ENCODE data around the gene SEMA3A. TPM values are rescaled to one million over a fixed set of nuclear protein-coding genes. Genes with fewer than 3 reads are reported as not detected.
"Not testable (repeated sequence)": the region's sequence is repeated elsewhere in the genome, so short reads cannot be mapped to it uniquely, and the experiment has no call there.

Gene SEMA3A
- 1 to 10 TPM in 8 of 9 donors, under 1 TPM in 1; 0.32 to 6.6 (median 1.5) TPM for total RNA-seq
- polyA plus RNA-seq: under 1 TPM; 0.30 to 0.39 TPM
- long read RNA-seq, donor 1, full-length matches to known transcripts: 1 of 1 reads
- long read RNA-seq, donor 1, partial matches to known transcripts: 0 of 1 reads
- long read RNA-seq, donor 1, other reads (novel, unspliced or antisense): 0 of 1 reads
- long read RNA-seq, donor 2, full-length matches to known transcripts: 6 of 9 reads
- long read RNA-seq, donor 2, partial matches to known transcripts: 1 of 9 reads
- long read RNA-seq, donor 2, other reads (novel, unspliced or antisense): 2 of 9 reads
- long read RNA-seq, donor 3: 0 reads

- no peak for TF ChIP-seq CTCF (IDR thresholded peaks at IDR 0.05)
- TF ChIP-seq POLR2A (IDR thresholded peaks at IDR 0.05): no peak
- Histone ChIP-seq H3K36me3 (no peaks in the 10 kb centered on the region), H3K9me3 (no peaks in the 10 kb centered on the region), H3K4me3 (peak within 1 kb of the TSS; percentile 15 to 59 (median 49)), H3K27me3 (no peaks in the 10 kb centered on the region), H3K4me1 (peaks cover 0 to 16% (median 1%) of the 10 kb centered on the region in 12 donors), H3K27ac (peak within 1 kb of the TSS in 1 of 12 donors; percentile 79)
- intact Hi-C loops (cut with DNase I): loop anchor here in 6 of 10 donors (5.0 to 10.0 kb wide), 4 partner anchors 100 to 830 kb away; no protein-coding TSS in a partner anchor
- 1% methylated on average over 15 of the region's 15 CpGs for WGBS, 4 donors
- ATAC-seq (peak; percentile 58 to 87 (median 76)), DNase-seq (peak in 2 of 5 donors; percentile 17 to 32)
Measured at GRCh38 chr7:84194484-84195271, at the start of gene SEMA3A. TSS of gene SEMA3A (minus strand) at chr7:84194789. CDS start at chr7:84194586, 203 bp downstream.

DNA sequence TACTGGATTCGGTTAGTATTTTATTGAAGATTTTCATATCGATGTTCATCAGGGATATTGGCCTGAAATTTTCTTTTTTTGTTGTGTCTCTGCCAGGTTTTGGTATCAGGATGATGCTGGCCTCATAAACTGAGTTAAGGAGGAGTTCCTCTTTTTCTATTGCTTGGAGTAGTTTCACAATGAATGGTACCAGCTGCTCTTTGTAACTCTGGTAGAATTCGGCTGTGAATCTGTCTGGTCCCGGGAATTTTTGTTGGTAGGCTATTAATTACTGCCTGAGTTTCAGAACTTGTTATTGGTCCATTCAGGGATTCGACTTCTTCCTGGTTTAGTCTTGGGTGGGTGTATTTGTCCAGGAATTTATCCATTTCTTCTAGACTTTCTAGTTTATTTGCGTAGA, 48.4 kb upstream of the SEMA3A start:
- intact Hi-C loops (cut with DNase I); H3K4me3 ChIP-seq; H3K36me3 ChIP-seq; DNase-seq; H3K4me1 ChIP-seq; H3K27me3 ChIP-seq; ATAC-seq; H3K27ac ChIP-seq: not testable (repeated sequence)
- H3K9me3 ChIP-seq: peaks cover 0 to 52% (median 2%) of the 10 kb centered on the region in 12 donors
- WGBS, 4 donors: 88 to 93% (median 92%) methylated on average over 6 of the region's 6 CpGs

GRCh38 chr7:84238596-84238995, 44.0 kb upstream of the SEMA3A start:
- TF ChIP-seq CTCF (IDR thresholded peaks at IDR 0.05) (no peak), POLR2A (IDR thresholded peaks at IDR 0.05) (no peak)
- Histone ChIP-seq H3K9me3 (peaks cover 0 to 26% (median under 1%) of the 10 kb centered on the region in 12 donors), H3K27me3 (no peaks in the 10 kb centered on the region), H3K4me3 (no peak overlapping the region), H3K36me3 (no peaks in the 10 kb centered on the region), H3K4me1 (peaks cover 0 to 9% (median 0%) of the 10 kb centered on the region in 12 donors), H3K27ac (no peak overlapping the region)
- ATAC-seq (no peak), DNase-seq (no peak)
- intact Hi-C loops (cut with DNase I): no loop called here
- WGBS, 4 donors: 93 to 98% (median 94%) methylated on average over 6 of the region's 6 CpGs

GRCh38 chr7:84237533-84238173, 43.1 kb upstream of the SEMA3A start:
- H3K36me3 ChIP-seq: no peaks in the 10 kb centered on the region
- 86 to 92% (median 88%) methylated on average over 1 of the region's 1 CpG for whole genome bisulfite sequencing, 4 donors
- intact Hi-C loops (cut with DNase I): no loop called here
- no peak overlapping the region for H3K27ac ChIP-seq
- H3K27me3 ChIP-seq: no peaks in the 10 kb centered on the region
- DNase-seq: no peak
- peaks cover 0 to 9% (median 0%) of the 10 kb centered on the region in 12 donors for H3K4me1 ChIP-seq
- no peak for TF ChIP-seq POLR2A (IDR thresholded peaks at IDR 0.05)
- no peak for TF ChIP-seq CTCF (IDR thresholded peaks at IDR 0.05)
- H3K9me3 ChIP-seq: peaks cover 0 to 23% (median 0%) of the 10 kb centered on the region in 12 donors
- no peak for ATAC-seq
- H3K4me3 ChIP-seq: no peak overlapping the region

Measured in heart left ventricle (tissue), 16 donors.